NB4 (cell line): ENCODE data around the gene MYL6.
A peak's percentile ranks its signal among the peaks of the same experiment; 100 is the strongest.

ENCODE experiments used
- DNase-seq: peaks from one replicate; pipeline ENCODE4 v3.0.0; 2010; ENCODE audit warnings: low read depth
- H3K4me3 ChIP-seq: one replicate; pipeline ENCODE4 v1.5.1; 2011; ENCODE audit warnings: mild to moderate bottlenecking, low read depth, low read length, moderate library complexity
- CTCF ChIP-seq: IDR thresholded peaks from one replicate; pipeline ENCODE4 v1.5.1; 2012; ENCODE audit warnings: low read depth, low read length
- MAX ChIP-seq: IDR thresholded peaks from 2 replicates; pipeline ENCODE4 v1.6.1; 2011; ENCODE audit warnings: low read depth, low read length
- MYC ChIP-seq: IDR thresholded peaks from 2 replicates; pipeline ENCODE4 v1.6.1; 2011; ENCODE audit warnings: low read depth, low read length
- POLR2A ChIP-seq: IDR thresholded peaks from 2 replicates; pipeline ENCODE4 v1.6.1; 2011; ENCODE audit warnings: mild to moderate bottlenecking; ENCODE audit not compliant: insufficient read length; ENCODE audit errors: extremely low read depth

The MYL6 gene

DNA sequence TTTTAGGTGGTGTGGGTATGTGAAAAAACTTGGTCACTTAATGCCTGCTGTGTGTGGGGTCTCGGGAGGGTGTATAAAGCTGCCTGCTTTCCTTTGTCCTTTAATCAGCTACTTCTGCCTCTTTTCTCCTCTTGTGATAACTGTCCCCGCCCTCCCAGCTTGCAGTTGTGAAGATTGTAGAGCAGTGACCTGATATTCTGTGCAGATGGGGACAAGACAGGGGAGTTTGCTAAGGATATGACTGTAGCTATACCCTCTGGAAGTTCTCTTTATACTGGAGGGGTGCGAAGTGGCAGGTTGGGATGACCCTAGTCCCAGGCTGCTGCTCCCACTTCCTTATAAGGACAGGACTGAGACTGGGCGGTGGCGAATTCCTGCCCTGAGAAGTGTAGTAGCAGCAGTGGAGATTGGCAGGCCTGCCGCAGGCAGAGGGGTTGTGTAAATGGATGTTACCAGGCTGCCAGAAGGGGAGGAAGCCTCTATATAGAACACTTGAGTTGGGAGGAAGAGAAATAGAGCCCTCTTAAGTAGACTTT is 835 bp downstream of the MYL6 start:
- H3K4me3 ChIP-seq = peak overlapping the region; percentile 93
- peak; percentile 77 for DNase-seq
- TF ChIP-seq POLR2A = no peak
- no peak for TF ChIP-seq MYC
- TF ChIP-seq CTCF = no peak
- no peak for TF ChIP-seq MAX

- DNase-seq = no peak
- peak overlapping the region; percentile 93 for H3K4me3 ChIP-seq
- TF ChIP-seq POLR2A (no peak), MYC (no peak), MAX (no peak), CTCF (no peak)
Measured at GRCh38 chr12:56159482-56160192, 1.5 kb downstream of the MYL6 start.

- TF ChIP-seq MAX = no peak
- TF ChIP-seq CTCF = no peak
- TF ChIP-seq POLR2A = no peak
- TF ChIP-seq MYC = no peak
- peak overlapping the region; percentile 93 for H3K4me3 ChIP-seq
- DNase-seq = peak; percentile 29
Measured at GRCh38 chr12:56160193-56160763, 2.1 kb downstream of the MYL6 start.

GRCh38 chr12:56160894-56161689 is 2.9 kb downstream of the MYL6 start:
- peak overlapping the region; percentile 93 for H3K4me3 ChIP-seq

More at GRCh38 chr12:56160894-56161689, 2.9 kb downstream of the MYL6 start:
- no peak for DNase-seq
- TF ChIP-seq MYC (no peak), CTCF (no peak), MAX (no peak), POLR2A (no peak)
